Stimulated activated naive CD8-positive, alpha-beta T cell treated with anti-CD3 and anti-CD28 coated beads, Interleukin-15, Interleukin-2, amounts not matched to agents 100 ng/mL and 50 ng/mL, for 24 hours (primary cell): ENCODE results near the gene ATP5ME.

Experiments
- H3K27ac Mint-ChIP-seq: one replicate; pipeline ENCODE4 v1.8.0; 2021; ENCODE audit warnings: mild to moderate bottlenecking, mixed read lengths
- H3K27me3 Mint-ChIP-seq: one replicate; pipeline ENCODE4 v1.8.0; 2021; ENCODE audit warnings: mixed read lengths
- H3K36me3 Mint-ChIP-seq: one replicate; pipeline ENCODE4 v1.8.0; 2021; ENCODE audit warnings: low read depth, mixed read lengths
- H3K4me1 Mint-ChIP-seq: one replicate; pipeline ENCODE4 v1.8.0; 2021; ENCODE audit warnings: low read depth, mixed read lengths
- H3K4me3 Mint-ChIP-seq: one replicate; pipeline ENCODE4 v1.8.0; 2021; ENCODE audit warnings: mild to moderate bottlenecking, mixed read lengths
- H3K9me3 Mint-ChIP-seq: one replicate; pipeline ENCODE4 v1.8.0; 2021; ENCODE audit warnings: mixed read lengths

Gene ATP5ME

GRCh38 chr4:681736-682451 is 7.8 kb upstream of the ATP5ME start:
- H3K27me3 Mint-ChIP-seq = no peaks in the 10 kb centered on the region
- no peak overlapping the region for H3K27ac Mint-ChIP-seq
- H3K4me1 Mint-ChIP-seq = peaks cover 12% of the 10 kb centered on the region
- H3K36me3 Mint-ChIP-seq = no peaks in the 10 kb centered on the region
- no peaks in the 10 kb centered on the region for H3K9me3 Mint-ChIP-seq
- no peak overlapping the region for H3K4me3 Mint-ChIP-seq

GRCh38 chr4:680928-681645 is 7.0 kb upstream of the ATP5ME start:
- H3K9me3 Mint-ChIP-seq = no peaks in the 10 kb centered on the region
- peaks cover 14% of the 10 kb centered on the region for H3K4me1 Mint-ChIP-seq
- no peaks in the 10 kb centered on the region for H3K36me3 Mint-ChIP-seq
- H3K27ac Mint-ChIP-seq = no peak overlapping the region
- peak overlapping the region; percentile 68 for H3K4me3 Mint-ChIP-seq
- H3K27me3 Mint-ChIP-seq = no peaks in the 10 kb centered on the region

- H3K9me3 Mint-ChIP-seq = no peaks in the 10 kb centered on the region
- no peak overlapping the region for H3K27ac Mint-ChIP-seq
- peak overlapping the region; percentile 68 for H3K4me3 Mint-ChIP-seq
- H3K36me3 Mint-ChIP-seq = no peaks in the 10 kb centered on the region
- H3K27me3 Mint-ChIP-seq = no peaks in the 10 kb centered on the region
- peaks cover 19% of the 10 kb centered on the region for H3K4me1 Mint-ChIP-seq
Observed at GRCh38 chr4:680551-680927, 6.5 kb upstream of the ATP5ME start.

DNA sequence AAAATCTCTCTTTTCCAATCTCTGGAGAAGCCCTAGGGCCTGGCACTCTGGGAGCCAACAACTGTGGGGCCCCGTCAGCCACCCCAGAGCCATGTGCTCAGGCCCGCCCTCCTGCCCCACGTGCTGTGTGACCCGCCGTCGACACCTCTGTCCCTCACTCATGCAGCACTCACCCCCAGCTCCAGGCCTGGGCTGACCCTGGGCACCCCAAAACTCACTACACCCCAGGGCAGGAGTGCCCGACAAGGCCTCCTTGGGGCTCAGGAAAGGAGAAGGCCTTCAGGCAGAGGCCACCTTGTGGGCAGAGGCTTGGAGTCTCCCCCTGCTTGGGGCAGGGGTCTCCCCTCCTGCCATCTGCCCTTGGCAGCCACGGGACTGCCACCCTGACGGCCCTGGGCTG is 6.0 kb upstream of the ATP5ME start:
- H3K27ac Mint-ChIP-seq = no peak overlapping the region
- no peaks in the 10 kb centered on the region for H3K36me3 Mint-ChIP-seq
- H3K4me1 Mint-ChIP-seq = peaks cover 21% of the 10 kb centered on the region
- H3K27me3 Mint-ChIP-seq = no peaks in the 10 kb centered on the region
- peak overlapping the region; percentile 68 for H3K4me3 Mint-ChIP-seq
- H3K9me3 Mint-ChIP-seq = no peaks in the 10 kb centered on the region

- peaks cover 21% of the 10 kb centered on the region for H3K4me1 Mint-ChIP-seq
- H3K27me3 Mint-ChIP-seq = no peaks in the 10 kb centered on the region
- H3K9me3 Mint-ChIP-seq = no peaks in the 10 kb centered on the region
- H3K27ac Mint-ChIP-seq = no peak overlapping the region
- no peaks in the 10 kb centered on the region for H3K36me3 Mint-ChIP-seq
- H3K4me3 Mint-ChIP-seq = no peak overlapping the region
Observed at GRCh38 chr4:679629-680028, 5.6 kb upstream of the ATP5ME start.

DNA sequence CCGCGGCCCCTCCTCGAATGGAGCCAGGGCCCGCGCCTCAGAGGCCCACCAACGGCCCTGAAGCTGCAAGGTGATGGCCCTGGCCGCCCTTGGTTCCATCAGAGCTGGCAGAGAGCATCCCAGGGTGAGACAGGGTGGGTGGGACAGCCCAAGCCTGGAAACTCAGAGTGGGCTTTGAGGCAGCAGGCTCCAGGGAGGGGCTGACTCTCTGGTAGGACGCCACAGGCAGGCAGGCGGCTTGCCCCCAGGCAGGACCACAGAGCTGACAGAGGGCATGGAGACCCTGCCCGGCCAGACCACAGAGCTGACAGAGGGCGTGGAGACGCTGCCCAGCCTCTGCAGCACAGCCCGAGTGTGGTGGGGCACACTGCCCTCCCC is 5.0 kb upstream of the ATP5ME start:
- Mint-ChIP-seq H3K27ac (no peak overlapping the region), H3K4me1 (peaks cover 21% of the 10 kb centered on the region), H3K4me3 (no peak overlapping the region), H3K27me3 (no peaks in the 10 kb centered on the region), H3K9me3 (no peaks in the 10 kb centered on the region), H3K36me3 (no peaks in the 10 kb centered on the region)

DNA sequence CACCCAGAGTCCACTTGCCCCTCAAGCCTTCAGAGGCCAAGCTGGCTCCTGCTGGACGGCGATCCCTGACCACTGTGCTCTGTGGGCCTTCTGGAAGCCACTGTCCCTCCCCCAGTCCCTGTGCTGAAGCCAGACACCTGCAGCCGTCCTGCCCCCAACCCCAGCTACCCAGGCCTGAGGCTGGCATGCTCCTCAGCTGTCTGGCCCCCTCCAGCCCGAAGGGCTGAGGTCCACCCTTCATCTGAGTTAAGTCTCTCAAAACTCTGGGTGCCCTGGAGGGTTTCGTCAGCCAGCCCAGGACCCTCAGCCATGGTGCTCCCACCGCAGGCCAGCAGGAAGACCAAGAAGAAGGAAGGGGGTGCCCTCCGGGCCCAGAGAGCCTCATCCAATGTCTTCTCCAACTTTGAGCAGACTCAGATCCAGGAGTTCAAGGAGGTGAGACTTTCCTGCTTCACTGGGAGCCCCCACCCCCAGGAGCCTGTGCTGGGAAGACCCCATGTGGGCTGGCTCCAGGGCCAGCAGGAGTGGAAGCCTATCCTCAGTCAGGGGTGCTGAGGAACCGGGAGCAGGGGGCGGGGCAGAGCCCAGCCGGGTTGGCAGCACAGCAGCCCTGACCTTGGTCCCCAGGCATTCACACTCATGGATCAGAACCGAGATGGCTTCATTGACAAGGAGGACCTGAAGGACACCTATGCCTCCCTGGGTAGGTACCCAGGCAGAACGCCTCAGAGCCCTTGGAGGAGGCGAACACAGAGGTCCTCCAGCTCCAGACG is 4.4 kb upstream of the ATP5ME start:
- Mint-ChIP-seq H3K36me3 (peaks cover under 1% of the 10 kb centered on the region), H3K27ac (no peak overlapping the region), H3K27me3 (no peaks in the 10 kb centered on the region), H3K4me3 (no peak overlapping the region), H3K9me3 (no peaks in the 10 kb centered on the region), H3K4me1 (peaks cover 22% of the 10 kb centered on the region)

GRCh38 chr4:677431-678293 is 3.6 kb upstream of the ATP5ME start:
- Mint-ChIP-seq H3K9me3 (no peaks in the 10 kb centered on the region), H3K36me3 (peaks cover 7% of the 10 kb centered on the region), H3K27me3 (no peaks in the 10 kb centered on the region), H3K4me3 (no peak overlapping the region), H3K27ac (no peak overlapping the region), H3K4me1 (peaks cover 26% of the 10 kb centered on the region)

GRCh38 chr4:676871-677235 is 2.8 kb upstream of the ATP5ME start:
- Mint-ChIP-seq H3K27me3 (no peaks in the 10 kb centered on the region), H3K27ac (no peak overlapping the region), H3K4me1 (peaks cover 26% of the 10 kb centered on the region), H3K36me3 (peaks cover 13% of the 10 kb centered on the region), H3K4me3 (no peak overlapping the region), H3K9me3 (no peaks in the 10 kb centered on the region)

- Mint-ChIP-seq H3K4me3 (peak overlapping the region; percentile 91), H3K36me3 (peaks cover 18% of the 10 kb centered on the region), H3K4me1 (peaks cover 26% of the 10 kb centered on the region), H3K27ac (peak overlapping the region; percentile 78), H3K27me3 (no peaks in the 10 kb centered on the region), H3K9me3 (no peaks in the 10 kb centered on the region)
Observed at GRCh38 chr4:675980-676870, 2.1 kb upstream of the ATP5ME start.

DNA sequence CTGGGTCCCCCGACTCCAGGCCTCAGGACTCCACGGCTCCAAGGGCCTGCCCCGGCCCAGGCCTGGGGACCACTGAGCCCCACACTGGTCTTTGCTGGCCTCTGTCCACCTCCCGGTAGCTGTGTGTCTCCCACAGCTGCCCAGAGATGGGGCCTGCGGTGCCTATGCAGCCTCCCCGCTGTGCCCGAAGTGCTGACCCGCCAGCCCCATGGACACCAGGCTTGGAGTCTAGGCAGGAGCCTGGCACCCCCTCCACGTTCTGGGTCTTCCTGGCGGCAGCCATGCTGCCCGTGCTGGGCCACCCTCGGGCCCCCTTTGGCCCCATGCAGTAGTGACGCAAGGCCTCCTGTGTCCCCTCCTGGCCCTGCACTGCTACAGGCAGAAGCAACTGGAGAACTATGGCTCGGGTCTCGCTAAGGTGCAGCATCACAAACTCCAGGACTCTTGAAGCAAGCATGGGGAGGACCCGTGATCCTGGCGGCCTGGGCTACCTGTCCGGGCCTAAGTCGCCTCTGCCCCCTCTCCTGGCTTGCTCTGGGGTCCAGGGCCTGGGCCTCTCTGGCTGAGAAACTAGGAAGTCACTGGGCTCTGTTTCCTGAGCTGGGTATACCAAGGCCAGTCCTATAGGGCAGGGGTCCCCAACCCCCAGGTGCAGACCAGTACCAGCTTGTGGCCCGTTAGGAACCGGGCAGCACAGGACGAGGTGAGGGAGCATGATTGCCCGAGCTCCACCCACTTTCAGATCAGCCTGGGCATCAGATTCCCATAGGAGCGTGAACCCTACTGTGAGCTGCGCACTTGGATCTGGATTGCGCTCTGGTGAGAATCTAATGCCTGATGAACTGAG is 1.2 kb upstream of the ATP5ME start:
- H3K9me3 Mint-ChIP-seq = no peaks in the 10 kb centered on the region
- H3K27ac Mint-ChIP-seq = peak overlapping the region; percentile 78
- no peaks in the 10 kb centered on the region for H3K27me3 Mint-ChIP-seq
- H3K4me1 Mint-ChIP-seq = peaks cover 20% of the 10 kb centered on the region
- H3K4me3 Mint-ChIP-seq = peak overlapping the region; percentile 91
- H3K36me3 Mint-ChIP-seq = peaks cover 27% of the 10 kb centered on the region

- Mint-ChIP-seq H3K9me3 (no peaks in the 10 kb centered on the region), H3K4me1 (peaks cover 18% of the 10 kb centered on the region), H3K27me3 (no peaks in the 10 kb centered on the region), H3K27ac (peak overlapping the region; percentile 85), H3K4me3 (peak overlapping the region; percentile 91), H3K36me3 (peaks cover 27% of the 10 kb centered on the region)
Observed at GRCh38 chr4:673349-674091, 556 bp downstream of the ATP5ME start.

GRCh38 chr4:671769-672168 is 2.3 kb downstream of the ATP5ME start:
- Mint-ChIP-seq H3K27ac (no peak overlapping the region), H3K36me3 (peaks cover 27% of the 10 kb centered on the region), H3K4me1 (peaks cover 18% of the 10 kb centered on the region), H3K27me3 (no peaks in the 10 kb centered on the region), H3K9me3 (no peaks in the 10 kb centered on the region), H3K4me3 (no peak overlapping the region)
